Inferior parietal cortex (tissue), 1 donor: ENCODE measurements around the gene MORN1.

Experiments used
- DNase-seq: peaks from one replicate; pipeline ENCODE4 v3.0.0-alpha.2; 2016; ENCODE audit errors: extremely low spot score

Gene MORN1

GRCh38 chr1:2404890-2405511, 13.6 kb upstream of the MORN1 start:
- DNase-seq, result no peak

- no peak for DNase-seq
Observed at GRCh38 chr1:2404142-2404889, 13.0 kb upstream of the MORN1 start.

- DNase-seq, result no peak
Observed at GRCh38 chr1:2403273-2403672, 11.9 kb upstream of the MORN1 start.

GRCh38 chr1:2402420-2402819, 11.1 kb upstream of the MORN1 start:
- DNase-seq, result no peak

GRCh38 chr1:2400950-2401649, 9.7 kb upstream of the MORN1 start:
- no peak for DNase-seq

GRCh38 chr1:2400576-2400909, 9.2 kb upstream of the MORN1 start:
- DNase-seq, result no peak

GRCh38 chr1:2399890-2400575, 8.7 kb upstream of the MORN1 start:
- no peak for DNase-seq

GRCh38 chr1:2398871-2399270, 7.5 kb upstream of the MORN1 start:
- no peak for DNase-seq

- no peak for DNase-seq
Observed at GRCh38 chr1:2397007-2397679, 5.8 kb upstream of the MORN1 start.

- DNase-seq, result no peak
Observed at GRCh38 chr1:2396476-2396875, 5.1 kb upstream of the MORN1 start.

- DNase-seq, result no peak
Observed at GRCh38 chr1:2396059-2396458, 4.7 kb upstream of the MORN1 start.

- DNase-seq, result no peak
Observed at GRCh38 chr1:2395245-2395644, 3.9 kb upstream of the MORN1 start.

GRCh38 chr1:2394761-2395160, 3.4 kb upstream of the MORN1 start:
- DNase-seq, result no peak

- no peak for DNase-seq
Observed at GRCh38 chr1:2394220-2394619, 2.9 kb upstream of the MORN1 start.

- DNase-seq, result no peak
Observed at GRCh38 chr1:2393471-2393877, 2.1 kb upstream of the MORN1 start.

- no peak for DNase-seq
Observed at GRCh38 chr1:2392686-2393085, 1.3 kb upstream of the MORN1 start.

- no peak for DNase-seq
Observed at GRCh38 chr1:2391931-2392509, 666 bp upstream of the MORN1 start.

- no peak for DNase-seq
Observed at GRCh38 chr1:2389644-2390043, 1.7 kb downstream of the MORN1 start.

- DNase-seq, result no peak
Observed at GRCh38 chr1:2388004-2388913, 3.1 kb downstream of the MORN1 start.
